Suprapubic skin (tissue), 4 donors: Measurements from ENCODE around the gene RYR3. TPM values are rescaled to one million over a fixed set of nuclear protein-coding genes. Genes with fewer than 3 reads are reported as not detected.

Experiments
- DNase-seq, 2 donors: peaks; one replicate each; pipeline ENCODE4 v3.0.0-alpha.2; 2019; ENCODE audit warnings: low spot score in 2 of 2
- H3K27ac ChIP-seq: fragments of 200-600 bp; sonication (generic); one replicate; pipeline ENCODE4 v1.5.1; 2019
- H3K27me3 ChIP-seq: fragments of 200-600 bp; sonication (generic); one replicate; pipeline ENCODE4 v1.5.1; 2019
- H3K36me3 ChIP-seq: fragments of 200-600 bp; sonication (generic); one replicate; pipeline ENCODE4 v1.5.1; 2019
- H3K4me1 ChIP-seq: fragments of 200-600 bp; sonication (generic); one replicate; pipeline ENCODE4 v1.5.1; 2019
- H3K4me3 ChIP-seq: fragments of 200-600 bp; sonication (generic); one replicate; pipeline ENCODE4 v1.5.1; 2019; ENCODE audit warnings: mild to moderate bottlenecking
- H3K9me3 ChIP-seq: fragments of 200-600 bp; sonication (generic); one replicate; pipeline ENCODE4 v1.5.1; 2019
- EP300 ChIP-seq: sonication (generic); formaldehyde crosslinking; IDR thresholded peaks from one replicate; pipeline ENCODE4 v1.6.1; 2017; ENCODE audit warnings: antibody characterized with exemption
- POLR2A ChIP-seq, 2 donors: fragments of 450-650 bp; IDR thresholded peaks; one replicate each; pipeline ENCODE4 v1.6.1; 2017; ENCODE audit warnings: antibody characterized with exemption in 2 of 2, mild to moderate bottlenecking in 2 of 2, moderate library complexity in 2 of 2
- POLR2AphosphoS5 ChIP-seq, 3 donors: sonication (generic); formaldehyde crosslinking; IDR thresholded peaks; one replicate each; pipeline ENCODE4 v1.6.1; 2017; ENCODE audit warnings: antibody characterized with exemption in 3 of 3
- WGBS: methylation state at CpG from one replicate; pipeline ENCODE4 v1.1.5; 2018; 5-methylcytosine and 5-hydroxymethylcytosine counted together
- total RNA-seq, 4 donors: library from RNA; depleted of rRNA; stranded (reverse); fragments of >200 nt; gene quantifications; one replicate each; pipeline ENCODE4 v1.1.0, GENCODE V29; 2016
- TF ChIP-seq, protein P1 (sequence below), 2 donors: fragments of 200-600 bp in 1 of 2; fragments of 450-650 bp in 1 of 2; sonication (generic) in 1 of 2; IDR thresholded peaks; one replicate each; pipeline ENCODE4 v1.5.1; 2016 to 2019; ENCODE audit warnings: antibody characterized with exemption in 2 of 2, mild to moderate bottlenecking in 1 of 2, moderate library complexity in 1 of 2

The RYR3 gene
- total RNA-seq, 4 donors from 2014 or later: 0.38 to 2.0 (median 0.80) TPM

- no peaks in the 10 kb centered on the region for H3K9me3 ChIP-seq
- no peak for DNase-seq
- no peak overlapping the region for H3K4me3 ChIP-seq
- no peak overlapping the region for H3K27ac ChIP-seq
- no peaks in the 10 kb centered on the region for H3K27me3 ChIP-seq
- no peaks in the 10 kb centered on the region for H3K36me3 ChIP-seq
- TF ChIP-seq POLR2A (IDR thresholded peaks at IDR 0.05) (no peak), POLR2AphosphoS5 (IDR thresholded peaks at IDR 0.05) (no peak), EP300 (no peak)
- TF ChIP-seq, protein P1, sequence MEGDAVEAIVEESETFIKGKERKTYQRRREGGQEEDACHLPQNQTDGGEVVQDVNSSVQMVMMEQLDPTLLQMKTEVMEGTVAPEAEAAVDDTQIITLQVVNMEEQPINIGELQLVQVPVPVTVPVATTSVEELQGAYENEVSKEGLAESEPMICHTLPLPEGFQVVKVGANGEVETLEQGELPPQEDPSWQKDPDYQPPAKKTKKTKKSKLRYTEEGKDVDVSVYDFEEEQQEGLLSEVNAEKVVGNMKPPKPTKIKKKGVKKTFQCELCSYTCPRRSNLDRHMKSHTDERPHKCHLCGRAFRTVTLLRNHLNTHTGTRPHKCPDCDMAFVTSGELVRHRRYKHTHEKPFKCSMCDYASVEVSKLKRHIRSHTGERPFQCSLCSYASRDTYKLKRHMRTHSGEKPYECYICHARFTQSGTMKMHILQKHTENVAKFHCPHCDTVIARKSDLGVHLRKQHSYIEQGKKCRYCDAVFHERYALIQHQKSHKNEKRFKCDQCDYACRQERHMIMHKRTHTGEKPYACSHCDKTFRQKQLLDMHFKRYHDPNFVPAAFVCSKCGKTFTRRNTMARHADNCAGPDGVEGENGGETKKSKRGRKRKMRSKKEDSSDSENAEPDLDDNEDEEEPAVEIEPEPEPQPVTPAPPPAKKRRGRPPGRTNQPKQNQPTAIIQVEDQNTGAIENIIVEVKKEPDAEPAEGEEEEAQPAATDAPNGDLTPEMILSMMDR (IDR thresholded peaks at IDR 0.05): no peak
- WGBS: 87% methylated on average over 5 of the region's 5 CpGs
- no peaks in the 10 kb centered on the region for H3K4me1 ChIP-seq
Observed at GRCh38 chr15:33780011-33780768, 469.4 kb downstream of the RYR3 start.

GRCh38 chr15:33782966-33783365 lies 472.2 kb downstream of the RYR3 start:
- H3K27ac ChIP-seq: no peak overlapping the region
- H3K4me3 ChIP-seq: no peak overlapping the region
- H3K36me3 ChIP-seq: no peaks in the 10 kb centered on the region
- TF ChIP-seq EP300 (no peak), POLR2AphosphoS5 (IDR thresholded peaks at IDR 0.05) (no peak), POLR2A (IDR thresholded peaks at IDR 0.05) (no peak)
- TF ChIP-seq, protein P1 (IDR thresholded peaks at IDR 0.05): no peak
- H3K4me1 ChIP-seq: no peaks in the 10 kb centered on the region
- no peaks in the 10 kb centered on the region for H3K9me3 ChIP-seq
- DNase-seq: no peak
- H3K27me3 ChIP-seq: no peaks in the 10 kb centered on the region
- 52% methylated on average over 5 of the region's 5 CpGs for WGBS

GRCh38 chr15:33785366-33785765 lies 474.6 kb downstream of the RYR3 start:
- TF ChIP-seq POLR2A (IDR thresholded peaks at IDR 0.05) (no peak), POLR2AphosphoS5 (IDR thresholded peaks at IDR 0.05) (no peak), EP300 (no peak)
- TF ChIP-seq, protein P1 (IDR thresholded peaks at IDR 0.05): no peak
- H3K27me3 ChIP-seq: no peaks in the 10 kb centered on the region
- no peaks in the 10 kb centered on the region for H3K9me3 ChIP-seq
- H3K4me3 ChIP-seq: no peak overlapping the region
- H3K27ac ChIP-seq: no peak overlapping the region
- no peak for DNase-seq
- 72% methylated on average over 6 of the region's 6 CpGs for WGBS
- no peaks in the 10 kb centered on the region for H3K36me3 ChIP-seq
- H3K4me1 ChIP-seq: no peaks in the 10 kb centered on the region

DNA sequence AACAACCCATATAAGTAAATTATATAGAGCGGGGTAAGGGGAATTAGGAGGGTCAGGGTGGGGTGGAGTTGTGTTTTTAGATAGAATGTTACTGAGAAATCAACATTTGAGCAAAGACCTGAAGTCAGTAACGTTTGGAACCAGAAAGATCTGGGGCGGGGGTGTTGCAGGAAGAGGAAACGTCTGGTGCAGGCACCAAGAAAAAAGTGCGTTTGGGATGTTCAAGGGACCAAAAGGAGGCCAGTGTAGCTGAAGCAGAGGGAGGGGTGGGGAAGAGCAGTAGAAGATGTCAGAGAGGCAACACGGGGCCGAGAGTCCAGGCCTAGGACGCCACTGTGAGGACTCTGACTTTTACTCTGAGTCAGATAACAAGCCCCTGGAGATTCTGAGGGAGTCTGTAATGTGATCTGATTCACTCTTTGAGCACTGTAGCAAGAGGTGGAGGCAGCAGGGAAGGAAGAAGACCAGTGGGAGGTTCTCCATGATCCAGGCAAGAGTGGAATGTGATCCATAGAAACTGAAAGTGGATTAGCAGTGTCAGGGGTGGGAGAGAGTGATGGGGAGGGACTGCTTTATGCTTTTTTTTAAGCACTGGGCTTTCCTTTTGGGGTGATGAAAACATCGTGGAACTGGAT lies 478.3 kb downstream of the RYR3 start:
- Histone ChIP-seq H3K36me3 (no peaks in the 10 kb centered on the region), H3K27ac (no peak overlapping the region), H3K4me3 (no peak overlapping the region), H3K4me1 (no peaks in the 10 kb centered on the region), H3K27me3 (no peaks in the 10 kb centered on the region), H3K9me3 (no peaks in the 10 kb centered on the region)
- TF ChIP-seq EP300: no peak
- no peak for TF ChIP-seq POLR2AphosphoS5 (IDR thresholded peaks at IDR 0.05)
- TF ChIP-seq, protein P1 (IDR thresholded peaks at IDR 0.05): no peak
- no peak for DNase-seq
- WGBS: 39% methylated on average over 9 of the region's 9 CpGs

DNA sequence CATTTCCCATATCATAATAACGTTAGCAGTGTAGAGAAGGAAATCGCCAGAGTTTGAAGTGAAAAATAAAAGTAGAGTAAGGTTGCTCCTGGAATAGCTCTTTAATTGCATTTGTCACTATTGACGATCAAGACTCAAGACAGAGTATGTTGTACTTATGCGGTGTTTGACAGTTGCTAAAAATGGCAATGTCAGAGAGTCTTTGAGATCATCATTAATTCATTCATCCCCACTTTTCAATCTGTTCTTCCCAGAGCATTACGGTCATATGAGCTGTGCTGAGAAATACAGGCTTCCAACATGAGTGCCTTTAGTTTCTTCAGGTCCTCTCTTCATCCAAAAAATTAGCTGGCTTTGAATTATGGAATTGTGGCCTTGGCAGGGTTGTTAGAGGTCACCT lies 483.7 kb downstream of the RYR3 start:
- Histone ChIP-seq H3K36me3 (no peaks in the 10 kb centered on the region), H3K4me3 (no peak overlapping the region), H3K27me3 (peaks cover 4% of the 10 kb centered on the region), H3K27ac (no peak overlapping the region), H3K4me1 (no peaks in the 10 kb centered on the region), H3K9me3 (no peaks in the 10 kb centered on the region)
- WGBS: 73% methylated on average over 5 of the region's 5 CpGs
- DNase-seq: no peak
- TF ChIP-seq POLR2A (IDR thresholded peaks at IDR 0.05): no peak
- TF ChIP-seq EP300: no peak
- TF ChIP-seq, protein P1 (IDR thresholded peaks at IDR 0.05): no peak
- no peak for TF ChIP-seq POLR2AphosphoS5 (IDR thresholded peaks at IDR 0.05)
